Fibroblast of lung (primary cell): ENCODE data around the gene CLDN9.

ENCODE experiments used
- CTCF ChIP-seq, 2 donors: IDR thresholded peaks in 1 of 2; conservative IDR thresholded peaks in 1 of 2; 1 replicate in 1 of 2; 2 replicates in 1 of 2; pipeline ENCODE4 v1.5.1; 2011 to 2012; ENCODE audit warnings: low read length in 2 of 2, control low read depth in 1 of 2, inconsistent platforms in 1 of 2, low read depth in 1 of 2, mild to moderate bottlenecking in 1 of 2
- EZH2 ChIP-seq: IDR thresholded peaks from 2 replicates; pipeline ENCODE4 v1.5.1; 2012; ENCODE audit warnings: low read length, control low read depth, mild to moderate bottlenecking; ENCODE audit errors: missing control alignments

- TF ChIP-seq CTCF (conservative IDR thresholded peaks at IDR 0.05 in 1 of 2, IDR thresholded peaks at IDR 0.05 in 1 of 2; ENCODE audit: low read depth in 1 of 2, low read length in 2 of 2) (no peak), EZH2 (no peak)
Observed at GRCh38 chr16:3012828-3013420, at the start of gene CLDN9.
